Measurements from ENCODE around the gene DGKB.

The DGKB gene

DNA sequence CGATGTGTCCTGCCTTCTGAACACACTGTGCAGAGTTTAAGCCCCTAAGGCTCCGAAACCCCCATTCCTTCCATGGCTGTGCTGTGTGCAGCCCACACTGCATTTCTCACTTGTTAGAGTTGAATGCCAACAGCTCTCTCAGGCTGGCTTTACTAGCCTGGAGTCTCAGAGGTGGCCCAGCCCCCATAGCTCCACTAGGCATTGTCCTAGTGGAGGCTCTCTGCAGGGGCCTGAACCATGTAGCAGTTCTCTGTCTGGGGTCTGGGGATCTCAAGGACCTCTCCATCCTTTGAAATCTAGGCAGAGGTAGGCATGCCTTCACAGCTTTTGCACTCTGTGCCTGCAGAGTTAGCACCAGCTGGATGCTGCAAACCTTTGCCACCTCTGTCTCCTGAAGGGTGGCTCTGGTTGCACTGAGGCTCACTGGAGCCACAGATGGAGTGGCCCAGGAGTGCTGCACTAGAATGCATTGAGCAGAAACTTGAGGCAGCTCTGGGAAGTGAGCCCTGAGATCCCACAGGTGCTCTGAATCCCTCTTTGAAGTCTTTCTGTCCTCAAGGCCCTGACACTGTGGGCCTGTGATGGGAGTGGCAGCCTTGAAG, 301.7 kb downstream of the DGKB start:
- DNase-seq (ENCODE audit: low read depth), result no peak
- TF ChIP-seq, protein P1, sequence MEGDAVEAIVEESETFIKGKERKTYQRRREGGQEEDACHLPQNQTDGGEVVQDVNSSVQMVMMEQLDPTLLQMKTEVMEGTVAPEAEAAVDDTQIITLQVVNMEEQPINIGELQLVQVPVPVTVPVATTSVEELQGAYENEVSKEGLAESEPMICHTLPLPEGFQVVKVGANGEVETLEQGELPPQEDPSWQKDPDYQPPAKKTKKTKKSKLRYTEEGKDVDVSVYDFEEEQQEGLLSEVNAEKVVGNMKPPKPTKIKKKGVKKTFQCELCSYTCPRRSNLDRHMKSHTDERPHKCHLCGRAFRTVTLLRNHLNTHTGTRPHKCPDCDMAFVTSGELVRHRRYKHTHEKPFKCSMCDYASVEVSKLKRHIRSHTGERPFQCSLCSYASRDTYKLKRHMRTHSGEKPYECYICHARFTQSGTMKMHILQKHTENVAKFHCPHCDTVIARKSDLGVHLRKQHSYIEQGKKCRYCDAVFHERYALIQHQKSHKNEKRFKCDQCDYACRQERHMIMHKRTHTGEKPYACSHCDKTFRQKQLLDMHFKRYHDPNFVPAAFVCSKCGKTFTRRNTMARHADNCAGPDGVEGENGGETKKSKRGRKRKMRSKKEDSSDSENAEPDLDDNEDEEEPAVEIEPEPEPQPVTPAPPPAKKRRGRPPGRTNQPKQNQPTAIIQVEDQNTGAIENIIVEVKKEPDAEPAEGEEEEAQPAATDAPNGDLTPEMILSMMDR (conservative IDR thresholded peaks at IDR 0.05; ENCODE audit: low read depth, low read length), result no peak
- H3K4me3 ChIP-seq (ENCODE audit: low read depth, low read length), result no peak overlapping the region

DNA sequence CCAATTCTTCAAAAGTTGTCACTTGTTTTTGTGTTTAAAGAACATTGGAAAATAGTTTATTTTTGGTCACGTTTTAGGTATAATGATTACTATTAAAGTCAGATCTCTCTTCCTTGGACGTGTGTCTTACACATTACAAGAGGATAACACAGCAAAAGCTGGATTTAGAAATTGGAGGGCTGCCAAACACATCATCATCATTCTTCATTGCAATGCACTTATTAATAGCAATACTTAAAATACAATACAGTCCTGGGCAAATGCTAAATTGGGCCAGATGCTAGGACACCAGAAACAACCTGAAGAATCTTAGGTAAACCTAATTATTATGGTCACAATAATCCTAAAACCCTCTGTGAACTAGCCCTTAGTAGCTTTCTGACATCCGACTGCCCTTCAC, 303.6 kb downstream of the DGKB start:
- TF ChIP-seq, protein P1 (conservative IDR thresholded peaks at IDR 0.05; ENCODE audit: low read depth, low read length), result no peak
- peak; percentile 20 for DNase-seq (ENCODE audit: low read depth)

DNA sequence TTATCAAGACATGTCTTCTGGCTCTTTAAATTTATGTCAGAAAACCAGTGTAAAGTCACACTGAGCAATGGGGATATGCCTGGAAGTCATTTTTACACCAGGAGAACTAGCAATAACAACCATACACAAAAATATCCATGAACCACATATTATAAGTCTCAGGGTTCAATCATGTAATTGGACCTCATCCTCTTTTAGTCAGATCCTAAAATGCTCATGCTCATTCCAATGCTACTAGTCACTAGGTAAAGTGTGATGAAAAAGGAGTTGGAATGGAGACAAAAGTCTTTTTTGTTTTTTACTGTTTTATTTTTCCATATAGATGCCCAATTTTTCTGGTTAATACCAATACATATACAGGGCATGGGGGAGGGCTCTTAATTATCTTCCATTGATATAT, 306.1 kb downstream of the DGKB start:
- DNase-seq (ENCODE audit: low read depth), result peak; percentile 17
- TF ChIP-seq, protein P1 (conservative IDR thresholded peaks at IDR 0.05; ENCODE audit: low read depth, low read length), result no peak
- no peak overlapping the region for H3K4me3 ChIP-seq (ENCODE audit: low read depth, low read length)

More for the DNA sequence above, 303.6 kb downstream of the DGKB start:
- no peak overlapping the region for H3K4me3 ChIP-seq (ENCODE audit: low read depth, low read length)

DNA sequence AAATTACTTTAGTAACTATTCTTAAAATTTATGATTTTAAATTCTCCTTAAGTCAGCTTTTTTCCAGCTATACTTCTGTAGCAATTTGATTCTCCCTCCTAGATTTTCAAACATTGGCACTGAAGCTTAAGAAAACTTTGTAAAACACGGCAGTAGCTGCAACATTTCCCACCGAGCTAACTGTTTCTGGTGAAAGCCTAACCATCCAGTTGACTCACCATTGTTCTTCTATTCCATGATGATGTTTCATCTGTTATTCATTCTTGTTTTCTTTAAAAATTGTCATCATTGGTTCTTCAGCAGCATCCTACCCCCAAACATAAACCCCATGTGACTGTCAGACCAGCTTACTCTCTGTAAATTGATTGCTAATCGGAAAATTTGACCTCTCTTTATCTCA, 312.3 kb downstream of the DGKB start:
- no peak overlapping the region for H3K4me3 ChIP-seq (ENCODE audit: low read depth, low read length)
- DNase-seq (ENCODE audit: low read depth), result no peak
- TF ChIP-seq, protein P1 (conservative IDR thresholded peaks at IDR 0.05; ENCODE audit: low read depth, low read length), result no peak

DNA sequence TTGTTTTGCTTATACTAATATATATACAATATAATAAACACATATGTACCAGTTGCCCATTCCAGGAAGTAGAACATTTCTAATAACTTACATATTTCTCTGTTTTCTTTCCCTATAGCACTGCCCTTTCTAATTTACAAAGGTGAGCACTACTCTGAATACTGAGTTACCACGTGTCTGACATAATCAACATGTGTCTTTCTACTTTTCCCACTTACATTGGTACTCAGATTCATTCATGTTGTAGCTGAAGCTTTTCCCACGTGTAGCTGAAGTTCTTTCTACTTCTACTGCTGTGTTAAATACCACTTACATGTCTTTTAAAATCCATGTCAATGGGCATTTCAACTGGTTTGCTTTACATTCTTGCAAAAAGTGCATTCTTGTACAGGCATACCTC, 317.3 kb downstream of the DGKB start:
- TF ChIP-seq, protein P1 (conservative IDR thresholded peaks at IDR 0.05; ENCODE audit: low read depth, low read length), result no peak
- H3K4me3 ChIP-seq (ENCODE audit: low read depth, low read length), result no peak overlapping the region
- DNase-seq (ENCODE audit: low read depth), result no peak

DNA sequence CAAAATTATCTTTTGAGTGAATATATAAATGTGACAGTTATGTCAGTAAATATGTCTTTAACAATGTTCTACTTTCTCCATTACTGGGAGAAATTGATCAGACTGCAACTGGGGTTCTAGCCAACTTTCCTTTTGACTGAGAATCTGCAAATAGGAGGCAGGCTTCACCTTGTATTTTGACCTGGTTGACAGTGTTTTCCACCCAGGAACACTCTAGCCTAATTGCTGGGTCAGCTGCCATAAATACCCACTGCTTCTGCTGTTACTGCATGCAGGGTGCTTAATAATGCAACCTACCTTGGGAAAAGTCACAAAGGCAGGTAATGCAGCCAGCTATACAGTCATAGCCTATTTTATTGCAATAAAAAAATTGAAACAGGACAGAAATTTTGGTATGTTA, 319.0 kb downstream of the DGKB start:
- no peak overlapping the region for H3K4me3 ChIP-seq (ENCODE audit: low read depth, low read length)
- no peak for DNase-seq (ENCODE audit: low read depth)
- TF ChIP-seq, protein P1 (conservative IDR thresholded peaks at IDR 0.05; ENCODE audit: low read depth, low read length), result no peak

DNA sequence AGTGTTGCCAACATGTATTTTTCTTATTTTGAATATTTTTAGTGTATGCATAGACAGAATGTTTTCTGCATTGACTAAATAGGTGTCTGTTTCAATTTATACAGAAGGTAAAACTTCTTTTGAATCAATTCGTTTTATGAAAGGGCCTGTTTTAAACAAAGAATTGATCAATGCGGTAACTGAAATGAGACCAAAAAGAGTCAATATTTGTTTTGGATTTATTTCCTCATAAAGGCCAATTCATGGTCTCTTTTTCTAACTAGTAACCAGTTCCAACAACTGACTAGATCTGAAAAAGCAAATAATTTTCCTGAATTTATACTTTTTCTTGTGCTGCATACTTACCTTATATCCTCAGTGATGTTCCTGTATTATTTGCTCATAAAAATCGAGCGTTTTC, 320.5 kb downstream of the DGKB start:
- no peak for DNase-seq (ENCODE audit: low read depth)
- TF ChIP-seq, protein P1 (conservative IDR thresholded peaks at IDR 0.05; ENCODE audit: low read depth, low read length), result no peak
- H3K4me3 ChIP-seq (ENCODE audit: low read depth, low read length), result no peak overlapping the region
